Activated CD4-positive, alpha-beta memory T cell treated with anti-CD3 and anti-CD28 coated beads, Interleukin-2, amount 10 ng/mL, durations not matched to agents 7 days and 5 days (primary cell): ENCODE measurements around the gene CEACAM7. TPM values are rescaled to one million over a fixed set of nuclear protein-coding genes. Genes with fewer than 3 reads are reported as not detected.

Source experiments
- CTCF ChIA-PET: fragments of 350-600 bp; sonication (Branson Sonifier 250); formaldehyde crosslinking; loops from one replicate; lab custom pipeline; 2021; ENCODE audit warnings: antibody characterized with exemption, inconsistent platforms; lab: Charles Lee
- POLR2A ChIA-PET: fragments of 350-600 bp; sonication (Branson Sonifier 250); formaldehyde crosslinking; loops from one replicate; lab custom pipeline; 2021; ENCODE audit warnings: antibody characterized with exemption; lab: Charles Lee
- DNase-seq: peaks from one replicate; pipeline ENCODE4 v3.0.0-alpha.2; 2020
- H3K27ac Mint-ChIP-seq: one replicate; pipeline ENCODE4 v1.8.0; 2021; ENCODE audit warnings: mild to moderate bottlenecking, mixed read lengths
- H3K27me3 Mint-ChIP-seq: one replicate; pipeline ENCODE4 v1.8.0; 2021; ENCODE audit warnings: mixed read lengths
- H3K36me3 Mint-ChIP-seq: one replicate; pipeline ENCODE4 v1.8.0; 2021; ENCODE audit warnings: low read depth, mixed read lengths
- H3K4me1 Mint-ChIP-seq: one replicate; pipeline ENCODE4 v1.8.0; 2021; ENCODE audit warnings: mixed read lengths
- H3K4me3 Mint-ChIP-seq: one replicate; pipeline ENCODE4 v1.8.0; 2021; ENCODE audit warnings: mild to moderate bottlenecking, mixed read lengths
- H3K9me3 Mint-ChIP-seq: one replicate; pipeline ENCODE4 v1.8.0; 2021; ENCODE audit warnings: mixed read lengths
- total RNA-seq, 2 experiments: library from RNA; stranded (reverse); gene quantifications; one replicate each; pipeline ENCODE4 v1.2.3, GENCODE V29; 2021

The CEACAM7 gene
- total RNA-seq, 2 experiments from 2014 or later, result not detected

GRCh38 chr19:41707871-41708371 lies 19.9 kb upstream of the CEACAM7 start:
- H3K36me3 Mint-ChIP-seq, result no peaks in the 10 kb centered on the region
- no peak overlapping the region for H3K27ac Mint-ChIP-seq
- H3K4me1 Mint-ChIP-seq, result peaks cover 4% of the 10 kb centered on the region
- ChIA-PET POLR2A (no interaction called here), CTCF (interaction anchor here (1.1 to 1.9 kb wide), 6 partner anchors 10 to 113 kb away, joined by 3 to 13 read pairs (median 6); no protein-coding TSS in a partner anchor)
- no peak overlapping the region for H3K4me3 Mint-ChIP-seq
- no peak for DNase-seq
- H3K27me3 Mint-ChIP-seq, result peaks cover 18% of the 10 kb centered on the region
- H3K9me3 Mint-ChIP-seq, result no peaks in the 10 kb centered on the region

- CTCF ChIA-PET, result interaction anchor here (0.6 to 2.0 kb wide), 26 partner anchors 8 to 113 kb away, joined by 3 to 15 read pairs (median 4); no protein-coding TSS in a partner anchor
- POLR2A ChIA-PET, result interaction anchor here (0.6 kb wide), 1 partner anchor 519 kb away, joined by 3 read pairs; no protein-coding TSS in a partner anchor
- Mint-ChIP-seq H3K27ac (no peak overlapping the region), H3K27me3 (peaks cover 14% of the 10 kb centered on the region), H3K4me3 (no peak overlapping the region), H3K36me3 (no peaks in the 10 kb centered on the region), H3K4me1 (peaks cover 4% of the 10 kb centered on the region), H3K9me3 (no peaks in the 10 kb centered on the region)
- no peak for DNase-seq
These were observed 19.4 kb upstream of the CEACAM7 start for GRCh38 chr19:41707502-41707812.

GRCh38 chr19:41706741-41707501 lies 18.9 kb upstream of the CEACAM7 start:
- Mint-ChIP-seq H3K4me1 (peaks cover 4% of the 10 kb centered on the region), H3K27me3 (peaks cover 14% of the 10 kb centered on the region), H3K27ac (no peak overlapping the region), H3K4me3 (peak overlapping the region; percentile 62), H3K36me3 (no peaks in the 10 kb centered on the region), H3K9me3 (no peaks in the 10 kb centered on the region)
- POLR2A ChIA-PET, result interaction anchor here (0.6 kb wide), 1 partner anchor 519 kb away, joined by 3 read pairs; no protein-coding TSS in a partner anchor
- peak; percentile 69 for DNase-seq
- CTCF ChIA-PET, result interaction anchor here (0.6 to 2.0 kb wide), 30 partner anchors 9 to 194 kb away, joined by 3 to 15 read pairs (median 4); no protein-coding TSS in a partner anchor

GRCh38 chr19:41705393-41706174 lies 17.5 kb upstream of the CEACAM7 start:
- Mint-ChIP-seq H3K4me1 (peaks cover 4% of the 10 kb centered on the region), H3K27me3 (peaks cover 10% of the 10 kb centered on the region), H3K27ac (no peak overlapping the region), H3K36me3 (no peaks in the 10 kb centered on the region), H3K4me3 (no peak overlapping the region), H3K9me3 (no peaks in the 10 kb centered on the region)
- ChIA-PET POLR2A (no interaction called here), CTCF (interaction anchor here (0.6 to 2.0 kb wide), 3 partner anchors 48 to 1165 kb away, joined by 3 to 15 read pairs (median 4); no protein-coding TSS in a partner anchor)
- DNase-seq, result peak; percentile 45

GRCh38 chr19:41703602-41704293 lies 15.7 kb upstream of the CEACAM7 start:
- no peak overlapping the region for H3K4me3 Mint-ChIP-seq
- peaks cover 10% of the 10 kb centered on the region for H3K27me3 Mint-ChIP-seq
- ChIA-PET CTCF (no interaction called here), POLR2A (no interaction called here)
- no peak overlapping the region for H3K27ac Mint-ChIP-seq
- DNase-seq, result no peak
- H3K9me3 Mint-ChIP-seq, result no peaks in the 10 kb centered on the region
- H3K36me3 Mint-ChIP-seq, result no peaks in the 10 kb centered on the region
- peaks cover 4% of the 10 kb centered on the region for H3K4me1 Mint-ChIP-seq

GRCh38 chr19:41702171-41702651 lies 14.1 kb upstream of the CEACAM7 start:
- H3K27ac Mint-ChIP-seq, result no peak overlapping the region
- peaks cover 4% of the 10 kb centered on the region for H3K4me1 Mint-ChIP-seq

GRCh38 chr19:41701401-41702075 lies 13.5 kb upstream of the CEACAM7 start:
- no peak overlapping the region for H3K27ac Mint-ChIP-seq
- CTCF ChIA-PET, result interaction anchor here (1.6 to 2.4 kb wide), 2 partner anchors 10 to 60 kb away, joined by 6 to 11 read pairs; no protein-coding TSS in a partner anchor
- no peaks in the 10 kb centered on the region for H3K4me1 Mint-ChIP-seq

More at GRCh38 chr19:41702171-41702651, 14.1 kb upstream of the CEACAM7 start:
- Mint-ChIP-seq H3K9me3 (no peaks in the 10 kb centered on the region), H3K36me3 (no peaks in the 10 kb centered on the region), H3K27me3 (peaks cover 10% of the 10 kb centered on the region), H3K4me3 (no peak overlapping the region)
- no peak for DNase-seq
- ChIA-PET CTCF (interaction anchor here (1.6 to 2.4 kb wide), 2 partner anchors 11 to 61 kb away, joined by 6 to 11 read pairs; no protein-coding TSS in a partner anchor), POLR2A (no interaction called here)

GRCh38 chr19:41700381-41701195 lies 12.5 kb upstream of the CEACAM7 start:
- no peak overlapping the region for H3K27ac Mint-ChIP-seq
- DNase-seq, result no peak
- no peak overlapping the region for H3K4me3 Mint-ChIP-seq
- ChIA-PET POLR2A (no interaction called here), CTCF (interaction anchor here (1.6 to 2.4 kb wide), 2 partner anchors 9 to 59 kb away, joined by 6 to 11 read pairs; no protein-coding TSS in a partner anchor)
- no peaks in the 10 kb centered on the region for H3K4me1 Mint-ChIP-seq
- H3K9me3 Mint-ChIP-seq, result no peaks in the 10 kb centered on the region
- H3K27me3 Mint-ChIP-seq, result peaks cover 1% of the 10 kb centered on the region
- H3K36me3 Mint-ChIP-seq, result no peaks in the 10 kb centered on the region

More at GRCh38 chr19:41701401-41702075, 13.5 kb upstream of the CEACAM7 start:
- no peak overlapping the region for H3K4me3 Mint-ChIP-seq
- POLR2A ChIA-PET, result no interaction called here
- no peaks in the 10 kb centered on the region for H3K9me3 Mint-ChIP-seq
- peak; percentile 13 for DNase-seq
- H3K27me3 Mint-ChIP-seq, result peaks cover 10% of the 10 kb centered on the region
- no peaks in the 10 kb centered on the region for H3K36me3 Mint-ChIP-seq

- H3K4me3 Mint-ChIP-seq, result no peak overlapping the region
- H3K4me1 Mint-ChIP-seq, result no peaks in the 10 kb centered on the region
- CTCF ChIA-PET, result no interaction called here
- DNase-seq, result no peak
- H3K27me3 Mint-ChIP-seq, result no peaks in the 10 kb centered on the region
- no peaks in the 10 kb centered on the region for H3K36me3 Mint-ChIP-seq
- no peak overlapping the region for H3K27ac Mint-ChIP-seq
- H3K9me3 Mint-ChIP-seq, result no peaks in the 10 kb centered on the region
- POLR2A ChIA-PET, result no interaction called here
These were observed 11.9 kb upstream of the CEACAM7 start for GRCh38 chr19:41699968-41700323.

GRCh38 chr19:41699231-41699967 lies 11.3 kb upstream of the CEACAM7 start:
- H3K27ac Mint-ChIP-seq, result no peak overlapping the region
- CTCF ChIA-PET, result interaction anchor here (2.0 kb wide), 1 partner anchor 8 kb away, joined by 8 read pairs; no protein-coding TSS in a partner anchor
- H3K4me1 Mint-ChIP-seq, result no peaks in the 10 kb centered on the region
- no peaks in the 10 kb centered on the region for H3K9me3 Mint-ChIP-seq
- DNase-seq, result peak; percentile 10
- no peaks in the 10 kb centered on the region for H3K27me3 Mint-ChIP-seq
- H3K4me3 Mint-ChIP-seq, result no peak overlapping the region
- POLR2A ChIA-PET, result no interaction called here
- no peaks in the 10 kb centered on the region for H3K36me3 Mint-ChIP-seq
